Subcutaneous abdominal adipose tissue (tissue), 5 donors: ENCODE data around the gene SPDEF.
A peak's percentile ranks its signal among the peaks of the same experiment; 100 is the strongest.

ENCODE experiments used
- H3K27ac ChIP-seq: one replicate; pipeline ENCODE4 v1.7.0; 2013; ENCODE audit warnings: low read depth, mild to moderate bottlenecking, inconsistent platforms, low read length, moderate library complexity
- H3K27me3 ChIP-seq, 5 donors: one replicate each; pipeline ENCODE4 v1.7.0; 2013; ENCODE audit warnings: low read length in 5 of 5, inconsistent platforms in 1 of 5; ENCODE audit not compliant: control insufficient read depth in 5 of 5, insufficient read depth in 4 of 5
- H3K36me3 ChIP-seq, 5 donors: one replicate each; pipeline ENCODE4 v1.7.0; 2013; ENCODE audit warnings: low read length in 5 of 5; ENCODE audit not compliant: control insufficient read depth in 5 of 5, insufficient read depth in 5 of 5
- H3K4me1 ChIP-seq, 5 donors: one replicate each; pipeline ENCODE4 v1.7.0; 2013; ENCODE audit warnings: low read length in 5 of 5, mild to moderate bottlenecking in 3 of 5, moderate library complexity in 1 of 5; ENCODE audit not compliant: control insufficient read depth in 5 of 5, insufficient read depth in 5 of 5
- H3K4me3 ChIP-seq, 5 donors: one replicate each; pipeline ENCODE4 v1.7.0; 2013; ENCODE audit warnings: low read length in 5 of 5, low read depth in 1 of 5
- H3K9ac ChIP-seq, 5 donors: one replicate each; pipeline ENCODE4 v1.7.0; 2013; ENCODE audit warnings: low read length in 5 of 5, mild to moderate bottlenecking in 4 of 5, moderate library complexity in 3 of 5
- H3K9me3 ChIP-seq, 5 donors: one replicate each; pipeline ENCODE4 v1.7.0; 2013; ENCODE audit warnings: low read length in 5 of 5; ENCODE audit not compliant: control insufficient read depth in 5 of 5
- donor health status: healthy.
- donor health status: healthy.
- donor health status: healthy.
- donor health status: healthy.
- donor health status: healthy.

The SPDEF gene

DNA sequence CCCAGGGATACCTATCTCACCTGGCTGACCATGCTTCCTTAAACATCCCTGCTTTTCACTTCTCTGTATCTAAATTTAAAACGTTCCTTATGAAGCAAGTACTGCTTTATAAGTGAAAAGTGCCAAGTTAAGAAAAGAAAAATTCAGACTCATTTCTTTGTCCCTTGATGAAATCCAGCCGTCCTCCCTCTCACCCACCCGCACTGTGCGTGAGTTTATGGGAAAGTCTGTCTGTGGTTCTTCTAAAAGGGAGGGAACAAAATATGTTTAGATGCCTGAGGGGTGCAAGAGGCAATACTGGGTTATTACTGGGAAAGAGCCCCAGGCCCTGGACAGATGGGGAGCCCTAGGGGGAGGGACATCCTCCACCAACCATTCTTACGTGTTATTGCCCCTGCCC, 31.2 kb downstream of the SPDEF start:
- no peaks in the 10 kb centered on the region for H3K36me3 ChIP-seq
- peaks cover 0 to 4% (median 0%) of the 10 kb centered on the region in 5 donors for H3K27me3 ChIP-seq
- peaks cover 2 to 17% (median 14%) of the 10 kb centered on the region in 5 donors for H3K4me1 ChIP-seq
- no peak overlapping the region for H3K9ac ChIP-seq
- no peak overlapping the region for H3K4me3 ChIP-seq
- no peak overlapping the region for H3K27ac ChIP-seq
- no peaks in the 10 kb centered on the region for H3K9me3 ChIP-seq

DNA sequence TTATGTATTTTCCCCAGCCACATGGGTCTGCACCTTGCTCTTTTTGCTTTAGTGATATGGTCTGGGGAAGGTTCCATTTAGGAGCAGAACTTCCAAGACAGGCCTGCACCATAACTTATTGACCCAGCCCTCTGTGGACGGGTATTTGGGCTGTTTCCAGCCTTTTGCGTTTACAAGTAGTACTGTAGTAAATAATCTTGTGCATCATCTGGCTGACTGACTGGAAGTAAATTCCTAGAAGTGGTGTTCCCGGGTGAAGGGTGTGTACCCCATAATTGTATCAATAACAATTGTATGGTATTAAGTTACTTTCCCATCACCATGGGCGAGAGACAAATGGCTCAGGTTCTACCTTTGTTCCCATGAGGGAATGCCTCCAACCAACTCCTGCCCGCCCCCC, 31.6 kb downstream of the SPDEF start:
- peaks cover 0 to 4% (median 0%) of the 10 kb centered on the region in 5 donors for H3K27me3 ChIP-seq
- H3K36me3 ChIP-seq: no peaks in the 10 kb centered on the region
- no peak overlapping the region for H3K9ac ChIP-seq
- no peak overlapping the region for H3K27ac ChIP-seq
- no peak overlapping the region for H3K4me3 ChIP-seq
- H3K9me3 ChIP-seq: no peaks in the 10 kb centered on the region
- peaks cover 2 to 17% (median 14%) of the 10 kb centered on the region in 5 donors for H3K4me1 ChIP-seq

DNA sequence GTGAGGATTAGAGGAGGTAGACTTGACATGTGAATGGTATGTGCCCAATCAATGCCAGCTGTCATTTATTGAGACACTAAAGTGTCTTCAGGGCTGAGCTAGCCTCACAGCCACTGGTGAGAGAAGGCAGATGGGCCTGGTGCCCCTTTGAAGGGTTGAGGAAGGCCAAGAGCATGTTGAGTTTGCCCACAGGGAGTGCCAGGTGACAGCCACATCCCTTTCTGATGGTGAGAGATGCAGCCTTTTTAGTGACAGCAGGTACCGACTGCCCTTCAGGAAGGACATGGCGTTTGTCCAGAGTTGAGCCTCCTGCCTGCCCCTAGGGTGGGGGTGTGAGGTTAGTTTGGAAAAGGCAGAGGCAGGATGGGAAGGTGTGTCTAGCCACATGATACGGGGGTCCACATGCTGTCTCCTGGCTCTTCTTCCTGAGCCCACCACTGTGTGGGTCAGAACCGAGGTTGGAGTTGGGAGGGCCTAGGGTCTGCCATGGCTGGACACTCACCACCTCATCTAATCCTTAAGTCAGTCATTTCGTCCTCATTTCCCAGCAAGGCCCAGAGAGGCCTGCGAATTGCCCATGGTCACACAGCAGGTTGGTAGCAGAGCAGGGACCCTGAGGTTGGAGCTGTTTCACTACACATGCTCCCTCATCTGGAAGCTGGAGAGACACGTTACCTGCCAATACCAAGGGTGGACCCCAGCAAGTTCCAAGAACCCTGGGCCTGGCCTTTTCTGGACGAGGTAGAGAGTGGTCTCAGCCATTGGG, 32.5 kb downstream of the SPDEF start:
- H3K27ac ChIP-seq: no peak overlapping the region
- peak overlapping the region in 1 of 5 donors; percentile 30 for H3K9ac ChIP-seq
- H3K9me3 ChIP-seq: no peaks in the 10 kb centered on the region
- no peaks in the 10 kb centered on the region for H3K36me3 ChIP-seq
- no peak overlapping the region for H3K4me3 ChIP-seq
- peaks cover 2 to 17% (median 14%) of the 10 kb centered on the region in 5 donors for H3K4me1 ChIP-seq
- peaks cover 0 to 4% (median 0%) of the 10 kb centered on the region in 5 donors for H3K27me3 ChIP-seq

DNA sequence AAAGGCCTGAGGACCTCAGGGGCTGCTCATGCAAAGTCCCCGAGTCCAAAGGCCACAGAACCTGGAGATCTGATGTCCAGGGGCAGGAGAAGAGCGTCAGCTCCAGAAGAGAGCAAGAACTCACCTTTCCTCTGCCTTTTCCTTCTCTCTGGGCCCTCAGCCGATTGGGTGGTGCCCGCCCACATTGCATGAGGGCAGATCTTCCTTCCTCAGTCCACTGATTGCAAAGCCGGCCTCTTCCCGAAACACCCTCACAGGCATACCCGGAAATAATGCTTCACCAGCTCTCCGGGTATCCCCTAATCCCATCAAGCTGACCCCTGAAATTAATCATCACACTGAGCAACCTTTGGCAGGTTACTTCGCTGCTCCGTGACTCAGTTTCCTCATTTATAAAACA, 33.4 kb downstream of the SPDEF start:
- Histone ChIP-seq H3K4me1 (peaks cover under 1 to 14% (median 13%) of the 10 kb centered on the region in 5 donors), H3K27ac (no peak overlapping the region), H3K4me3 (no peak overlapping the region), H3K36me3 (no peaks in the 10 kb centered on the region), H3K9me3 (no peaks in the 10 kb centered on the region), H3K9ac (no peak overlapping the region), H3K27me3 (peaks cover 0 to 4% (median 0%) of the 10 kb centered on the region in 5 donors)

DNA sequence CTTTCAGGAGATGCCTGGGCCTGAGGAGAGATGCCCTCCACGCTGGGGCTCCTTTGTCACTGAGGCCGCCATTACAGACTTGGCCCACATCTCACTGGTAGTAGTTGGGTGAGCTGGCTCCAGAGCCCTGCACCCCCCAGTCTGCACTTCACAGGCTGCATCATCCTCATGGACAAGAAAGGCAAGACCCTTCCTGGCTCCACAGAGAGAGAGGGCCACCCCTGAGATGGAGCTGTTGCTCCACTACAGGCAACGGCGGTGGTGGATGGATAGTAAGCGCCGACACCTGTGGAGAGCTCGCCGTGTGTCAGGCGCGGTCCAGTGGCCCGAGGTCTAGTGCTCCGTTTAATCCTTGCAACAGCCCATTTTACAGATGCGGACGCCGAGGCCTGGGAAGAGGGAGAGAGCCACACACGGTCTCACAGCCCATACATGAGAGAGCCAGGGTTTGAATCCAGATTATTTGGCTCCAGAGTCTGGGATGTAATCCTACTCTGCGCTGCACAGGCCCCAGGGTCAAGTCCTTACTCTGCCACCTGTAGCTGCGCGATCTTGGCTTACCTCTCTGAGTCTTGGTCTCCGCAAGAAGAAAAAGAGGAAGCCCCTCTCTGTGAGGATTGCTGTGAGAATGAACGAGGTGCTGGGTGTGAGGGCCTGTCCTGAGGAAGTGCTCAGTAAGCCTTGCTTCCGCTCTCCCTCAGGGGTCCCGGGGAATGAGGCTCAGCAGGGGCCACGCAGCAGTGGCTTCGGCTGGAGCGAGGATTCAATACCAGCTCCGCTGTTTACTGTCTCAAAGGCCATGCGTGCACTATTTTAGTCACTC, 34.5 kb downstream of the SPDEF start:
- peaks cover 4 to 9% (median 5%) of the 10 kb centered on the region in 5 donors for H3K27me3 ChIP-seq
- no peaks in the 10 kb centered on the region for H3K36me3 ChIP-seq
- no peak overlapping the region for H3K4me3 ChIP-seq
- H3K9ac ChIP-seq: no peak overlapping the region
- H3K4me1 ChIP-seq: peaks cover 0 to 7% (median 6%) of the 10 kb centered on the region in 5 donors
- no peaks in the 10 kb centered on the region for H3K9me3 ChIP-seq
- no peak overlapping the region for H3K27ac ChIP-seq

DNA sequence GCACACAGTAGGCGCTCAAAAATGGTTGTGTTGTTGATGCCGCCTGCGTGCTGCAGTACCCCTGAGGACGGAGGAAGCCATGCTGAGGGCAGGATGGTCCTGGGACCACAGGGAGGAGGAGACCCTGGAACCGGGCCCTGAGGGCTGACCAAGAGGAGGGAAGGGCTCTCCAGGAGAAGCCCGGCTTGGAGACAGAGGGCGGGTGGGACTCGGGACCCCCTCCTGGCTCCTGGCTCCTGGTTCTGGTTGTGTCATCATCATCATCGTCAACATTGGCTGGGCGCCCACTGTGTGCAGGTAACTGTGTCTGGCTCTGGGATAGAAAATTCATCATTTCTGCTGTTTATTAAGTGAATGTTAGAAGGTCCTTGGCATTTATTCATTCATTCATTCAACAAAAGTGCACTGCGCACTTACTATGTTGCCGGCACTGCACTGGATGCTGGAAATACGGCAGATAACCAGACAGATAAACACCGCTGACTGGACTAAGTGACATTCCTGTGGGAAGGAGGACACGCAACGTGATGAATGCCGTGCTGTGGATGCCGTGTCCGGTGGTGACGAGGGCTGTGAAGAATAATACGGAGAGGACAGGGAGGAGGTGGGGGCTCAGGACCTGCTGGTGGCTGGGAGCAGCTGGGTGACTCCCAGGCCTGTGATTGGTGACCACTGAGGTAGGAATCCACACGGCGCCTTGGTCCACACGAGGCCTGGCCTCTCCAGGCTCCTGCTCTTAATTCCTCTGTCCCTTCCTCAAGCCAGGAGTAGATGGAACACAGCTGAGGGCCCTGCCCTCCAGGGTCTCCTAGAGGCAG, 35.3 kb downstream of the SPDEF start:
- Histone ChIP-seq H3K4me3 (no peak overlapping the region), H3K27ac (no peak overlapping the region), H3K9ac (no peak overlapping the region), H3K4me1 (no peaks in the 10 kb centered on the region), H3K9me3 (no peaks in the 10 kb centered on the region), H3K36me3 (no peaks in the 10 kb centered on the region), H3K27me3 (peaks cover 7 to 17% (median 10%) of the 10 kb centered on the region in 5 donors)

DNA sequence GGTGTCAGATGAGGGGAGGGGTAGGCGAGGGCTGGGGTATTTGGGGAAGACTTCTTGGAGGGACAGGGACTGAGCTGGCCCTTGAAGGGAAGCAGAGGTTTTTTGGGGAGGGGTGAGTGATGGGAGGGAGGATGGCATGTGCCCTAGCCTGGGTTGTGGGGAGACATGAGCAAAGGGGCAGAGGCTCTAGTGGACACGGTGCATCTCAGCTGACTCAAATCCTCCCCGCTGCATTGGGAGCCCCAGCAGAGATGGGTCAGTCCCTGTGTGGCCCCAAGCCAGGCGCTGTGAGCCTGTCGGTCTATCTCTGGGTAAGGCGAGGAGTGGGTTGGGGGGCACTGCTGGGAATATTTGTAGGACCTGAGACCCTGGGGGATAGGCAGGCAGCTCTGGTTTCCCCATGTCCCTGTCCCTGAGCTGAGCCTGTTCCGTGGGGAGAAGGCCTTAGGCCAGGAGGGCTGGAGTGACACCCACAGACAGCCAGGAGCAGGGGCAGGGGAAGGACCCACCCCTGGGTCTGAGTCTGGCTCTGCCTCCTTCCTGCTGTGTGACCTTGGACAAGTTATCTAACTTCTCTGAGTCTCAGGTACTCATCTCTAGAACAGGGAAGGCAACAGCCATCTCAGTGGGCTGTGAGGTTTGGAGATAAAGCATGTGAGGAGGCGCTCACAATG, 36.0 kb downstream of the SPDEF start:
- no peak overlapping the region for H3K4me3 ChIP-seq
- no peaks in the 10 kb centered on the region for H3K36me3 ChIP-seq
- no peaks in the 10 kb centered on the region for H3K9me3 ChIP-seq
- H3K27ac ChIP-seq: no peak overlapping the region
- peaks cover 11 to 23% (median 17%) of the 10 kb centered on the region in 5 donors for H3K27me3 ChIP-seq
- no peak overlapping the region for H3K9ac ChIP-seq
- no peaks in the 10 kb centered on the region for H3K4me1 ChIP-seq

DNA sequence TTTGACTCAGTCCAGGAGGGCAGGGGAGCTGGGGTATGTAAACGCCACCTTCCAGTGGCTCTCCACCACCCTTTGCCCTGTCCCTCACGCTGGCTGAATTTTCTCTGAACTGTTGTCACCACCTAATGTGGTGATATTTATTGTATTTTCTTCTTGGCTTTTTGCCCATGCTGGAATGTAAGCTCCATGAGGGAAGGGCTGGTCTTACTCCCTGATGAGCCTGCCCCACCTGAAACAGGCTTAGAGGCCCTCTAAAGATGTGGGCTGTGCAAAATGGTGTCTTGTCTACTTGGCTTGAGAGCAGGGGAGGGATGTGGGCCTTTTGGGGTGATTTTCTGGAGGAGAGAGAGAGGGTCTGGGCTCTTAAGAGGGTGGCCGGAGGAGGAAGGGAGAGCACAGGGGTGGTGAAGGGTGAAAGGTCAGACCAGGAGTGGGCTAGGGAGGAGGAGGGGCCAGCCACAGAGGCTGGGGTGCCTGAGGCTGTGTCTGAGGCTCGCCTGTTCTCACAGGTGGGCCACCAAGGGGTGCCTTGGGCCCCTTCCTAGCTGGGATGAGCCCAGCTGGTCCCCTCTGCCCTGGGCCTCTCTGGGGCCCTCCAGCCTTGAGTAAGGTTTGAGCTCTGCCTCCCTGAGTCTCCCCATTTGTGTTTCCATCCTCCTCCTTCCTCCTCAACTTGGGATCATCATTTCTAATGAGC, 37.3 kb downstream of the SPDEF start:
- H3K27me3 ChIP-seq: peaks cover 12 to 32% (median 28%) of the 10 kb centered on the region in 5 donors
- H3K4me3 ChIP-seq: no peak overlapping the region
- no peak overlapping the region for H3K27ac ChIP-seq
- H3K36me3 ChIP-seq: no peaks in the 10 kb centered on the region
- peaks cover 0 to 6% (median 0%) of the 10 kb centered on the region in 5 donors for H3K4me1 ChIP-seq
- H3K9me3 ChIP-seq: no peaks in the 10 kb centered on the region
- no peak overlapping the region for H3K9ac ChIP-seq

DNA sequence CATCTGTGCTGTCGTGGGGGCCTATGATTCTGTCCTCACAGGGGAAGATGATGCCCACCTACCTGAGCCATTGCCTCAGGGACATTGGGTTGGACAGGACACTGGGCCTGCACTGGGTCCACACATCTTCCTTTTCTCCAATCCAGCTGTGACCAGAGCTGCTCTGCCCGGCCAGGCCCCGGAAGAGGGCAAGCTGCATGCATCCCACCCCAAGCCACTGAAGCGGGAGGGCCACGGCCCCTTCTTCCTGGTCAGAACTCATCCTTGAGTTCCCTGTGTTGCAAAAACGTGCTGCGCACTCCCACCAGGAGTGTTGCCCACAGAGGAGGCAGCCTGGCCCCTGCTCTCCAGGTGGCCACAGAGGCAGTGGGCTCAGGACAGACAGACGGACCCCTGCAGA, 38.2 kb downstream of the SPDEF start:
- Histone ChIP-seq H3K27me3 (peaks cover 12 to 32% (median 28%) of the 10 kb centered on the region in 5 donors), H3K9me3 (no peaks in the 10 kb centered on the region), H3K27ac (no peak overlapping the region), H3K9ac (no peak overlapping the region), H3K4me3 (no peak overlapping the region), H3K4me1 (peaks cover 0 to 6% (median 0%) of the 10 kb centered on the region in 5 donors), H3K36me3 (no peaks in the 10 kb centered on the region)
